SK-N-SH (cell line): ENCODE results near the gene TJAP1. TPM values are rescaled to one million over a fixed set of nuclear protein-coding genes. Genes with fewer than 3 reads are reported as not detected.
A peak's percentile ranks its signal among the peaks of the same experiment; 100 is the strongest.

Source experiments
- CTCF ChIA-PET: fragments of 300-600, 350-600 bp; formaldehyde crosslinking; extraction: SDS; loops from one replicate; lab custom pipeline; 2021; lab: Yijun Ruan, JAX
- POLR2A ChIA-PET: fragments of 350-600 bp; sonication (Branson Sonifier 250); formaldehyde crosslinking; extraction: SDS; loops from one replicate; lab custom pipeline; 2020; ENCODE audit warnings: antibody characterized with exemption, inconsistent platforms; lab: Yijun Ruan, JAX
- DNase-seq: peaks from one replicate; pipeline ENCODE4 v3.0.0; 2012
- H2AFZ ChIP-seq: fragments of 200-600 bp; sonication (generic); 2 replicates; pipeline ENCODE4 v1.8.1; 2016; ENCODE audit warnings: antibody characterized with exemption, mild to moderate bottlenecking, low read depth
- H3F3A ChIP-seq: fragments of 200-600 bp; sonication (generic); replicated peaks from 2 replicates; pipeline ENCODE3; 2016; ENCODE audit warnings: antibody characterized with exemption, mild to moderate bottlenecking; ENCODE audit not compliant: insufficient read depth
- H3K27ac ChIP-seq, 2 experiments: fragments of 200-500 bp in 1 of 2; fragments of 200-600 bp in 1 of 2; sonication (Bioruptor generic) in 1 of 2; sonication (generic), shearing (Covaris generic) in 1 of 2; 2 replicates each; pipeline versions ENCODE4 v1.5.1 to v1.6.1; 2014 to 2016; ENCODE audit warnings: low read depth in 2 of 2, inconsistent platforms in 1 of 2, low read length in 1 of 2, mild to moderate bottlenecking in 1 of 2, mixed read lengths in 1 of 2
- H3K27me3 ChIP-seq: fragments of 200-600 bp; sonication (generic), shearing (Covaris generic); 2 replicates; pipeline ENCODE4 v1.6.1; 2016; ENCODE audit warnings: mixed run types; ENCODE audit not compliant: insufficient read depth
- H3K36me3 ChIP-seq, 2 experiments: fragments of 200-500 bp in 1 of 2; fragments of 200-600 bp in 1 of 2; sonication (Bioruptor generic) in 1 of 2; sonication (generic) in 1 of 2; replicated peaks in 1 of 2; 2 replicates each; pipeline versions ENCODE3 to v1.5.1; 2014 to 2016; ENCODE audit warnings: low read length in 1 of 2, mild to moderate bottlenecking in 1 of 2; ENCODE audit not compliant: insufficient read depth in 2 of 2, control insufficient read depth in 1 of 2
- H3K4me1 ChIP-seq, 2 experiments: fragments of 200-500 bp in 1 of 2; fragments of 200-600 bp in 1 of 2; sonication (Bioruptor generic) in 1 of 2; sonication (generic), shearing (Covaris generic) in 1 of 2; 2 replicates each; pipeline versions ENCODE4 v1.5.1 to v1.6.1; 2014 to 2016; ENCODE audit warnings: low read depth in 1 of 2, low read length in 1 of 2, mixed run types in 1 of 2; ENCODE audit not compliant: insufficient read depth in 2 of 2, control insufficient read depth in 1 of 2
- H3K4me2 ChIP-seq: fragments of 200-600 bp; sonication (generic), shearing (Covaris generic); 2 replicates; pipeline ENCODE4 v1.6.1; 2017; ENCODE audit warnings: mixed run types
- H3K4me3 ChIP-seq, 2 experiments: fragments of 200-500 bp in 1 of 2; fragments of 200-600 bp in 1 of 2; sonication (Bioruptor generic) in 1 of 2; sonication (generic), shearing (Covaris generic) in 1 of 2; 2 replicates each; pipeline versions ENCODE4 v1.5.1 to v1.8.1; 2014 to 2016; ENCODE audit warnings: low read depth in 2 of 2, inconsistent platforms in 1 of 2, low read length in 1 of 2, mild to moderate bottlenecking in 1 of 2, mixed read lengths in 1 of 2, moderate library complexity in 1 of 2
- H3K79me2 ChIP-seq: fragments of 200-600 bp; sonication (generic); 2 replicates; pipeline ENCODE4 v1.8.1; 2017; ENCODE audit warnings: mild to moderate bottlenecking; ENCODE audit not compliant: insufficient read depth
- H3K9ac ChIP-seq: fragments of 200-600 bp; sonication (generic); 2 replicates; pipeline ENCODE4 v1.6.1; 2017; ENCODE audit warnings: mixed run types
- H3K9me2 ChIP-seq: fragments of 200-600 bp; sonication (generic); 2 replicates; pipeline ENCODE4 v1.6.1; 2017; ENCODE audit warnings: mixed run types
- H3K9me3 ChIP-seq: fragments of 200-600 bp; sonication (generic); 2 replicates; pipeline ENCODE4 v1.6.1; 2017; ENCODE audit warnings: mixed run types, mild to moderate bottlenecking, moderate library complexity
- H4K20me1 ChIP-seq: fragments of 200-600 bp; sonication (generic); 2 replicates; pipeline ENCODE4 v1.6.1; 2017; ENCODE audit warnings: mild to moderate bottlenecking, mixed run types; ENCODE audit not compliant: insufficient read depth
- CHD2 ChIP-seq: fragments of 150-350 bp; IDR thresholded peaks from 2 replicates; pipeline ENCODE4 v1.6.1; 2018; ENCODE audit warnings: low read length; ENCODE audit not compliant: partially characterized antibody
- ELF1 ChIP-seq: IDR thresholded peaks from 2 replicates; pipeline ENCODE4 v1.4.0; 2012
- EP300 ChIP-seq, 2 experiments: IDR thresholded peaks; 2 replicates each; pipeline versions ENCODE4 v1.4.0 to v1.6.1; 2012; ENCODE audit warnings: borderline replicate concordance in 1 of 2, low read depth in 1 of 2, low read length in 1 of 2
- FOXM1 ChIP-seq: IDR thresholded peaks from 2 replicates; pipeline ENCODE4 v1.4.0; 2012; ENCODE audit warnings: low read depth, mild to moderate bottlenecking
- GATA2 ChIP-seq: sonication (generic); formaldehyde crosslinking; IDR thresholded peaks from 2 replicates; pipeline ENCODE4 v1.5.0; 2020; ENCODE audit warnings: mild to moderate bottlenecking, missing genetic modification reagents
- IRF3 ChIP-seq: fragments of 150-350 bp; IDR thresholded peaks from 2 replicates; pipeline ENCODE4 v1.6.1; 2016; ENCODE audit warnings: mild to moderate bottlenecking, low read depth, low read length
- MEF2A ChIP-seq: IDR thresholded peaks from 2 replicates; pipeline ENCODE4 v1.4.0; 2012; ENCODE audit warnings: low read depth, borderline replicate concordance
- MXI1 ChIP-seq: IDR thresholded peaks from 2 replicates; pipeline ENCODE4 v1.6.1; 2012; ENCODE audit warnings: mild to moderate bottlenecking, low read depth, low read length, improper control_type of control experiment
- NFIC ChIP-seq: IDR thresholded peaks from 2 replicates; pipeline ENCODE4 v1.4.0; 2012; ENCODE audit warnings: borderline replicate concordance
- PBX3 ChIP-seq: IDR thresholded peaks from 2 replicates; pipeline ENCODE4; 2012
- RFX5 ChIP-seq: IDR thresholded peaks from 2 replicates; pipeline ENCODE4 v1.6.1; 2012; ENCODE audit warnings: mild to moderate bottlenecking, improper control_type of control experiment, low read length
- RXRA ChIP-seq: IDR thresholded peaks from 2 replicates; pipeline ENCODE4 v1.4.0; 2012; ENCODE audit warnings: low read depth, mild to moderate bottlenecking, borderline replicate concordance
- SMC3 ChIP-seq: IDR thresholded peaks from 2 replicates; pipeline ENCODE4 v1.6.1; 2012; ENCODE audit warnings: low read depth, low read length, improper control_type of control experiment
- TAF1 ChIP-seq: IDR thresholded peaks from 2 replicates; pipeline ENCODE4 v1.6.1; 2012; ENCODE audit warnings: low read depth, mild to moderate bottlenecking, low read length, moderate library complexity, borderline replicate concordance
- TCF12 ChIP-seq: IDR thresholded peaks from 2 replicates; pipeline ENCODE4 v1.4.0; 2012
- TEAD4 ChIP-seq: IDR thresholded peaks from 2 replicates; pipeline ENCODE4 v1.4.0; 2012; ENCODE audit warnings: mild to moderate bottlenecking, borderline replicate concordance; ENCODE audit not compliant: insufficient read depth
- USF2 ChIP-seq: fragments of 150-350 bp; IDR thresholded peaks from 2 replicates; pipeline ENCODE4 v1.6.1; 2017; ENCODE audit warnings: antibody characterized with exemption, low read length, low read depth, borderline replicate concordance
- YY1 ChIP-seq: IDR thresholded peaks from 2 replicates; pipeline ENCODE4 v1.4.0; 2012; ENCODE audit warnings: low read depth, mild to moderate bottlenecking
- WGBS: methylation state at CpG from one replicate; pipeline ENCODE4 v1.1.6; 2017; ENCODE audit warnings: low lambda C conversion rate; 5-methylcytosine and 5-hydroxymethylcytosine counted together
- polyA plus RNA-seq, 3 experiments: library from polyadenylated mRNA; depleted of rRNA; stranded (reverse); fragments of >200 nt; gene quantifications; 2 replicates each; pipeline ENCODE4 v1.2.3, GENCODE V29; 2012

TJAP1 gene
- polyA plus RNA-seq, 1 of the 3 experiments (the other 2 are of a cell fraction): 39.5 TPM

GRCh38 chr6:43510827-43511163, 33.4 kb downstream of the TJAP1 start:
- H3K27ac ChIP-seq: peak overlapping the region; percentile 49 to 78; a peak in 3 of 4 replicates

More at GRCh38 chr6:43510827-43511163, 33.4 kb downstream of the TJAP1 start:
- peak overlapping the region; percentile 63; the same call in 1 of the 2 replicates for H3K9ac ChIP-seq
- CTCF ChIA-PET: interaction anchor here (0.9 to 22.4 kb wide), 6 partner anchors 19 to 568 kb away, joined by 4 to 382 read pairs (median 6); partner anchors contain the start of gene DLK2
- peaks cover 14% of the 10 kb centered on the region for H3F3A ChIP-seq
- 0 out of 2 replicates have a peak, but pooled peaks cover 14% of the 10 kb centered on the region for H4K20me1 ChIP-seq
- POLR2A ChIA-PET: interaction anchor here (0.6 to 1.6 kb wide), 6 partner anchors 13 to 563 kb away, joined by 3 to 10 read pairs (median 3); partner anchors contain the start of gene DLK2
- H3K27me3 ChIP-seq: no peaks in the 10 kb centered on the region
- H2AFZ ChIP-seq: no peak overlapping the region
- H3K9me3 ChIP-seq: no peaks in the 10 kb centered on the region
- H3K4me3 ChIP-seq: no peak overlapping the region; a peak in 1 of 4 replicates
- H3K4me1 ChIP-seq: peaks cover 12 to 34% of the 10 kb centered on the region in 2 experiments
- DNase-seq: no peak
- H3K79me2 ChIP-seq: peaks cover 20% of the 10 kb centered on the region
- H3K36me3 ChIP-seq: peaks cover 26 to 49% of the 10 kb centered on the region in 2 experiments
- TF ChIP-seq NFIC: no peak
- TF ChIP-seq TAF1: no peak
- no peak for TF ChIP-seq ELF1
- no peak for TF ChIP-seq PBX3
- no peak for TF ChIP-seq FOXM1
- no peak for TF ChIP-seq USF2
- no peak for TF ChIP-seq RXRA
- TF ChIP-seq RFX5: no peak
- no peak for TF ChIP-seq TEAD4
- no peak for TF ChIP-seq MEF2A
- no peak for TF ChIP-seq SMC3
- no peak for TF ChIP-seq IRF3
- TF ChIP-seq CHD2: no peak
- no peak for TF ChIP-seq EP300 (IDR thresholded peaks at IDR 0.05; ENCODE audit: borderline replicate concordance in 1 of 2, low read depth in 1 of 2, low read length in 1 of 2)
- no peak for TF ChIP-seq GATA2 (CRISPR knock-in tag)
- no peak for TF ChIP-seq MXI1
- TF ChIP-seq YY1: no peak
- TF ChIP-seq TCF12: no peak
- peak overlapping the region; percentile 92; the same call in 1 of the 2 replicates for H3K4me2 ChIP-seq
- 96% methylated on average over 6 of the region's 10 CpGs for WGBS
- H3K9me2 ChIP-seq: no peaks in the 10 kb centered on the region
